ENCODE measurements around the gene PIH1D2. TPM values are rescaled to one million over a fixed set of nuclear protein-coding genes. Genes with fewer than 3 reads are reported as not detected.

The PIH1D2 gene
- total RNA-seq, 1 experiment from 2014 or later, result 3.0 TPM

DNA sequence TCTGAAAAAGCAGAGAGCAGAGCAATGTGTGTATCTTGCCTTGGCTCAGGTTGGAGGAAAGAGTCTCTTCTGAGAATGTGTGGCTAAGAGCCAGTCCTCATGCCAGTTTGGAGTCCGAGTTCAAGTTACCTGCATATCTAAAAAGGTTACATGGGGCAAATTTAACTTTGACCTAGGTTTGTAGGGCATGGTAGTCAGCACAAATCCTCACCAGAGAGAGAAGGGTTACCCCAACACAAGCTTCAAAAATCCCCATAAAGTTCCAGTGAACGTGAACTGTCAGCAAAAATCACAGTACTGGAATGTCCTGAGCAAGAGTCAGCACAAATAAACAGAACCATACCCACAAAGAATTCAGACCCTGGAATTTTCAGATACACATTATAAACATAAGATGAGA is 26.6 kb upstream of the PIH1D2 start:
- no peaks in the 10 kb centered on the region for H3K4me1 ChIP-seq (ENCODE audit: control insufficient read depth, insufficient read depth, low read length)
- ATAC-seq (no peak), DNase-seq (ENCODE audit: low read depth, low spot score) (no peak)
- no peak overlapping the region for H3K27ac ChIP-seq (ENCODE audit: low read length)
- ChIA-PET POLR2A (no interaction called here), CTCF (no interaction called here)
- H3K9me3 ChIP-seq (ENCODE audit: control insufficient read depth, insufficient read depth, low read depth, low read length), result no peaks in the 10 kb centered on the region
- TF ChIP-seq SIN3A (IDR thresholded peaks at IDR 0.05; ENCODE audit: borderline replicate concordance, insufficient read depth, low read depth, low read length) (no peak), TCF7L2 (IDR thresholded peaks at IDR 0.05; ENCODE audit: low read depth, low read length) (no peak), POLR2AphosphoS5 (IDR thresholded peaks at IDR 0.05; ENCODE audit: low read depth, low read length) (no peak)
- TF ChIP-seq, protein P1, sequence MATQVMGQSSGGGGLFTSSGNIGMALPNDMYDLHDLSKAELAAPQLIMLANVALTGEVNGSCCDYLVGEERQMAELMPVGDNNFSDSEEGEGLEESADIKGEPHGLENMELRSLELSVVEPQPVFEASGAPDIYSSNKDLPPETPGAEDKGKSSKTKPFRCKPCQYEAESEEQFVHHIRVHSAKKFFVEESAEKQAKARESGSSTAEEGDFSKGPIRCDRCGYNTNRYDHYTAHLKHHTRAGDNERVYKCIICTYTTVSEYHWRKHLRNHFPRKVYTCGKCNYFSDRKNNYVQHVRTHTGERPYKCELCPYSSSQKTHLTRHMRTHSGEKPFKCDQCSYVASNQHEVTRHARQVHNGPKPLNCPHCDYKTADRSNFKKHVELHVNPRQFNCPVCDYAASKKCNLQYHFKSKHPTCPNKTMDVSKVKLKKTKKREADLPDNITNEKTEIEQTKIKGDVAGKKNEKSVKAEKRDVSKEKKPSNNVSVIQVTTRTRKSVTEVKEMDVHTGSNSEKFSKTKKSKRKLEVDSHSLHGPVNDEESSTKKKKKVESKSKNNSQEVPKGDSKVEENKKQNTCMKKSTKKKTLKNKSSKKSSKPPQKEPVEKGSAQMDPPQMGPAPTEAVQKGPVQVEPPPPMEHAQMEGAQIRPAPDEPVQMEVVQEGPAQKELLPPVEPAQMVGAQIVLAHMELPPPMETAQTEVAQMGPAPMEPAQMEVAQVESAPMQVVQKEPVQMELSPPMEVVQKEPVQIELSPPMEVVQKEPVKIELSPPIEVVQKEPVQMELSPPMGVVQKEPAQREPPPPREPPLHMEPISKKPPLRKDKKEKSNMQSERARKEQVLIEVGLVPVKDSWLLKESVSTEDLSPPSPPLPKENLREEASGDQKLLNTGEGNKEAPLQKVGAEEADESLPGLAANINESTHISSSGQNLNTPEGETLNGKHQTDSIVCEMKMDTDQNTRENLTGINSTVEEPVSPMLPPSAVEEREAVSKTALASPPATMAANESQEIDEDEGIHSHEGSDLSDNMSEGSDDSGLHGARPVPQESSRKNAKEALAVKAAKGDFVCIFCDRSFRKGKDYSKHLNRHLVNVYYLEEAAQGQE (IDR thresholded peaks at IDR 0.05; ENCODE audit: insufficient read depth in 1 of 2, low read depth in 2 of 2, low read length in 1 of 2), result no peak
- TF ChIP-seq, protein P2, sequence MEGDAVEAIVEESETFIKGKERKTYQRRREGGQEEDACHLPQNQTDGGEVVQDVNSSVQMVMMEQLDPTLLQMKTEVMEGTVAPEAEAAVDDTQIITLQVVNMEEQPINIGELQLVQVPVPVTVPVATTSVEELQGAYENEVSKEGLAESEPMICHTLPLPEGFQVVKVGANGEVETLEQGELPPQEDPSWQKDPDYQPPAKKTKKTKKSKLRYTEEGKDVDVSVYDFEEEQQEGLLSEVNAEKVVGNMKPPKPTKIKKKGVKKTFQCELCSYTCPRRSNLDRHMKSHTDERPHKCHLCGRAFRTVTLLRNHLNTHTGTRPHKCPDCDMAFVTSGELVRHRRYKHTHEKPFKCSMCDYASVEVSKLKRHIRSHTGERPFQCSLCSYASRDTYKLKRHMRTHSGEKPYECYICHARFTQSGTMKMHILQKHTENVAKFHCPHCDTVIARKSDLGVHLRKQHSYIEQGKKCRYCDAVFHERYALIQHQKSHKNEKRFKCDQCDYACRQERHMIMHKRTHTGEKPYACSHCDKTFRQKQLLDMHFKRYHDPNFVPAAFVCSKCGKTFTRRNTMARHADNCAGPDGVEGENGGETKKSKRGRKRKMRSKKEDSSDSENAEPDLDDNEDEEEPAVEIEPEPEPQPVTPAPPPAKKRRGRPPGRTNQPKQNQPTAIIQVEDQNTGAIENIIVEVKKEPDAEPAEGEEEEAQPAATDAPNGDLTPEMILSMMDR (IDR thresholded peaks at IDR 0.05), result no peak
- BruUV-seq (replicated peaks), result no TSS peak
- no peaks in the 10 kb centered on the region for H3K27me3 ChIP-seq (ENCODE audit: control insufficient read depth, insufficient read depth, low read length)
- in situ Hi-C loops (cut with HindIII; ENCODE audit: low pct_unique_long_range_greater_than_20kb, low sequenced_read_pairs), result no loop called here
- intact Hi-C loops (cut with micrococcal nuclease; ENCODE audit: unreplicated experiment), result no loop called here
- no peak overlapping the region for H3K4me3 ChIP-seq (ENCODE audit: low read depth in 2 of 2, low read length in 2 of 2)
- H3K36me3 ChIP-seq (ENCODE audit: control insufficient read depth, insufficient read depth, low read length), result no peaks in the 10 kb centered on the region; the same call in none of the 2 replicates

DNA sequence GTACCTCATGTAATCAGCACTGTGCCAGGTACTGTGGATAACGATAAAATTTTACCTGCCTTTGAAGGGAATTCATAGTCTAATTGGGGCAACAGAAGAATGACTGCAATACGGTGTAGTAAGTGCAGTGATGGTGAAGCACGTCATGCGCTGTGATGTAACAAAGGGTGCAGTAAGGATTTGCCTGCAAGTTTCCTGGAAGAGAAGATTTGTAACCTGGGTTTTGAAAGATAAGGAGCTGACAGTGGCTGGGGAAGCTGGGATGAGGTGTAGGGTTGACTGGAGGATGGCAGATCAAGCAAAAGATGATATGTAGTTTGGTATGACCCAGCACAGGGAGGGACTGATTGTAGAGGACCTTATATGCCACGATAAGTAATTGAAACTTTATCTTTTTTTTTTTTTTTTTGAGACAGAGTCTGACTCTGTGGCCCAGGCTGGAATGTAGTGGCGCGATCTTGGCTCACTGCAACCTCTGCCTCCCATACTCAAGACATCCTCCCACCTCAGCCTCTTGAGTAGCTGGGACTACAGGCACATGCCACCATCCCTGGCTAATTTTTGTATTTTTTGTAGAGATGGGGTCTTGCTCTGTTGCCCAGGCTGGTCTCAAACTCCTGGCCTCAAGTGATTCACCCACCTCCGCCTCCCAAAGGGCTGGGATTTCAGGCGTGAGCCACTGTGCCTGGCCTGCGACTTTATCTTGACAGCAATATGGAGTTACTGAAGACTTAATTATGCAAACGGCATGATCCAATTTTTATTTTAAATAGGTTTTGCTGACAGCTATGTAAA is 24.1 kb upstream of the PIH1D2 start:
- peaks cover 9% of the 10 kb centered on the region for H3K36me3 ChIP-seq (ENCODE audit: control insufficient read depth, insufficient read depth, low read length)
- in situ Hi-C loops (cut with HindIII; ENCODE audit: low pct_unique_long_range_greater_than_20kb, low sequenced_read_pairs) (no loop called here), intact Hi-C loops (cut with micrococcal nuclease; ENCODE audit: unreplicated experiment) (no loop called here)
- no peaks in the 10 kb centered on the region for H3K27me3 ChIP-seq (ENCODE audit: control insufficient read depth, insufficient read depth, low read length)
- no peak for DNase-seq (ENCODE audit: low read depth, low spot score)
- BruUV-seq (replicated peaks), result no TSS peak
- H3K4me3 ChIP-seq (ENCODE audit: low read depth in 2 of 2, low read length in 2 of 2), result no peak overlapping the region
- no peak for TF ChIP-seq POLR2AphosphoS5 (IDR thresholded peaks at IDR 0.05; ENCODE audit: low read depth, low read length)
- TF ChIP-seq, protein P2 (IDR thresholded peaks at IDR 0.05), result no peak
- TF ChIP-seq, protein P1 (IDR thresholded peaks at IDR 0.05; ENCODE audit: insufficient read depth in 1 of 2, low read depth in 2 of 2, low read length in 1 of 2), result no peak
- no peak for TF ChIP-seq SIN3A (IDR thresholded peaks at IDR 0.05; ENCODE audit: borderline replicate concordance, insufficient read depth, low read depth, low read length)
- TF ChIP-seq TCF7L2 (IDR thresholded peaks at IDR 0.05; ENCODE audit: low read depth, low read length), result no peak
- ChIA-PET CTCF (interaction anchor here (1.0 kb wide), 1 partner anchor 16 kb away, joined by 3 read pairs; no protein-coding TSS in a partner anchor), POLR2A (interaction anchor here (0.9 kb wide), 1 partner anchor 11 kb away, joined by 3 read pairs; the partner anchor contains the start of genes SDHD and TIMM8B)
- no peaks in the 10 kb centered on the region for H3K9me3 ChIP-seq (ENCODE audit: control insufficient read depth, insufficient read depth, low read depth, low read length)
- no peak for ATAC-seq
- H3K27ac ChIP-seq (ENCODE audit: low read length), result no peak overlapping the region
- H3K4me1 ChIP-seq (ENCODE audit: control insufficient read depth, insufficient read depth, low read length), result no peaks in the 10 kb centered on the region
